Stimulated activated CD4-positive, alpha-beta T cell treated with anti-CD3 and anti-CD28 coated beads, TNF-alpha, amount 100 ng/mL, for 48 hours (primary cell): ENCODE results near the gene PRELID2.
"Not testable (repeated sequence)": the region's sequence is repeated elsewhere in the genome, so short reads cannot be mapped to it uniquely, and the experiment has no call there.

Experiments used
- DNase-seq, 3 donors: peaks; one replicate each; pipeline ENCODE4 v3.0.0-alpha.2; 2020; ENCODE audit warnings: low read depth in 3 of 3

The PRELID2 gene

DNA sequence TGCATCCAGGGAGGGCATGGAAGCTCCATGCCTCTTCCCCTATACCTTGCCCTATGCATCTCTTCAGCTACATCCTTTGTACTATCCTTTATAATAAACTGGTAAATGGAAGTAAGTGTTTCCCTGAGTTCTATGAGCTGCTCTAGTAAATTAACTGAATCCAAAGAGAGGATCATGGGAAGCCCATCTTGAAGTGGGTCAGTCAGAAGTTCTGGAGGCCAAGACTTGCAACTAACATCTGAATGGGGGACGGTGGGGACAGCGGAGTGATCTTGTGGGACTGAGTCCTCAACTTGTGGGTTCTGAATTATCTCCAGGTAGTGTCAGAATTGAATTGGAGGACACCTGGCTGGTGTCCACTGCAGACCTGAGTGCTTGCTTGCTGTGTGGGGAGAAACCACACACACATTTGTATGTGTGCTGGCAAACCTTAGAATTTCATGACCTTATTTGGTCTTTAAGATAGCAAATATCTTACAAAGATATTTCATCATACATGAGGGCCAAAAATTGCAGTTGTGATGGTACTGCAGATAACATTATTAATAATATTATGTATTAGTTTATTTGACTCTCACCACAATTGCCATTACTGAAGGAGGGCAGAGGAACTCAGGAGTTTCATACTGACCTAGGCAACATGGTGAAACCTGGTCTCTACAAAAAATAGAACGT, 5.5 kb upstream of the PRELID2 start:
- DNase-seq, result no peak

DNA sequence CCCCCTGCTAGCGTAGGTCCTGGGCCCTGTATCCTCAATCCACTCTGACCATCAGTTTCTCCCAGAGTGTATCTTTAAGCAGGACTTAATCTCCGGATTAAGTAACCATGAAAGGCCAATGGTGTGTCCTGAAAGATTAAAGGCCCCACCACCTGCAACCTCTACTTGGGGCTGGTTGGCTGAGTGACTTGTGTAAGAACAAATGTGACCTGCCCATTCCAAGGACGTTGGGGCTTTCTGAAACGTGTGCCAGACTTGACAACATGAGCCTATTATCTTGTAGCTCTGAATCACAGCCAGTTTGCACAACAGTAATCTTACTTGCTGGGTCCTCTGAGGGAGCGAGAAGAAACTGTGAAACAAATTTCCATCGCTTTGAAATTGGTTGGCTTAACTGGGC, 3.1 kb upstream of the PRELID2 start:
- DNase-seq, result no peak

DNA sequence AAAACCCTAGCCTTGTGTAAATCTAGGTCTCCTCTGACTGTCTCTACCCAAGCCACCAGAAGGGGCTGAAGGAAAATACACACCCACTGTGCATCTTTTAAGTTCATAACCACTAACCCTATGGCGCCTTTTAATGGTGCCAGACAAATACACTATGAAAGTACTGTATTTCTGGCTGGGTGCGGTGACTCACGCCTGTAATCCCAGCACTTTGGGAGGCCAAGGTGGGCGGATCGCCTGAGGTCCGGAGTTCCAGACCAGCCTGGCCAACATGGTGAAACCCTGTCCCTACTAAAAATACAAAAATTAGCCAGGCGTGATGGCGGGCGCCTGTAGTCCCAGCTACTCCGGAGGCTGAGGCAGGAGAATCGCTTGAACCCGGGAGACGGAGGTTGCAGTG, 1.1 kb upstream of the PRELID2 start:
- not testable (repeated sequence) for DNase-seq

DNA sequence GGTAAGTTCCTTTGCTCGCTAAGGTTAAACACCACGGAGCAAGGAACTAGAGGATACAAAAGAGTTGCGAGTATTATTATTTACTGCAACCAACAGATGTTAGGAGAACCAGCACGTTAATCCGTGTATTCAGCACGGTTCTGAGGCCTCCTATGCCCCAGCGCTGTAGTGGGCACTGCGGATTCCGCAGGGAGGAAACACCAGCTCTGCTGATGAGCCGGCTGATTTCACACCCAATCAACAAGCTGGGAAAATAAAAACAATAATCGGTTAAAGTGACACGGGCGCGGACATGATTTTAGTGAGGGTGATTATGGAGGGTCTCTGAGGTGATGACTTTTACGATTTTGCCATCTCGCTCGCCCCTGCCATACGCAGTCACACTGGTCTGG, 702 bp upstream of the PRELID2 start:
- no peak for DNase-seq

DNA sequence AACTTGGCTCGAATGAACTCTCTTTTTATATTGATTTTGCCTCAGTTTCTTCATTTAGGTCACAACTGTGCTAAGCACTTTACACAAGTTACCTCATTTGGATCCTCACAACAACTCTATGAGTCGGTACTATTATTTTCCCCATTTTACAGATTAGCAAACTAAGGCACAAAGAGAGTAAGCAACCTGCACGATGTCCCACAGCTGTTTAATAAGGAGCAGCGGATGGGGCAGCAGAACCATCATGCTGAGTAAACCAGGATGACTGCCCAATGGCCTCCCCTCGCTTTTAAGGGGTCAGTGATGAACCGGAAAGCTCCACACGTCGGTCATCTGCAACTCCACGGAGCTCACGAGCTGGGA, 607 bp downstream of the PRELID2 start:
- no peak for DNase-seq

DNA sequence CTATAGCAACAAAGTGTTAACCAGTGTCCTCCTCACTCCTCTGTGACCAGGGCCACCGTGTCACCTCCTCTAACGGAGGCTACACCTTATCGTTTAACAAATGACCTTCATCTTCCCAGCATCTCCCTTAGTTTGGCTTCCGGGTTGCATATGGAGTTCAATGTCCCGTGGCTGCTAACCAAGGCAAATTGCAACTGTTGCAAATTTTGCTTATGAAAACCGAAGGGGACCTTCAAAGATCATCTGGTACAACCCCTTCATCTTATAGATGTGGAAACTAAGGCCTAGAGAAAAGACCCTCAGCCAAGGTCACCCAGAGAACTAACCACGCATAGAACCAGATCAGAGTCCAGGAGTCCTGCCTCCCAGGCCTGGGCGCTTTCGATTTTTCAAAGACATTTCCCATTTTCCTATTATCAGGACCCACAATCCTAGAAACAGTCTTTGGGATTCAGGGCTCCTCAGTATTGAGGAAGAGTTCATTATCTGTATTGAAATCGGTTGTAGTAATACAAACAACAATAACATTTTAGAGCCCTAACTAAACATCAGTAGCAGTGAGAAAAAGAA, 1.4 kb downstream of the PRELID2 start:
- no peak for DNase-seq

DNA sequence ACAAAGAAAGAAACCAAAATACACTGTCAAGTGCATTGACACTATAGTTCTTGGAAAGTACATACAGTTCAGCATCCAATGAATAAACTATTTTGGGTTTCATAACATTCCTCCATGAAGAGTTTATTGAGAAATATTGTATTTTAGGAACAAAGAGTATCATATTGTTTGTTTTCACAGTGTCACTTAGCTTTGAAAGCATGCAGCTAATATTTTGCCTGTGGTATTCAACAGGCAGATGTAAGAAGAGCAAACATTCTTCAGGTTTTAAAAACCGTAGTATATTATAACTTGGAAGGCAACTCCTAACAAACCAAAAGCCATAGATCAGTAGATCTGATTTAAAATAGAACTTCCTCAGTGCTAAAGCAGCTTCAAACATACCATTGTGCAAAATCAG, 4.5 kb downstream of the PRELID2 start:
- no peak for DNase-seq

DNA sequence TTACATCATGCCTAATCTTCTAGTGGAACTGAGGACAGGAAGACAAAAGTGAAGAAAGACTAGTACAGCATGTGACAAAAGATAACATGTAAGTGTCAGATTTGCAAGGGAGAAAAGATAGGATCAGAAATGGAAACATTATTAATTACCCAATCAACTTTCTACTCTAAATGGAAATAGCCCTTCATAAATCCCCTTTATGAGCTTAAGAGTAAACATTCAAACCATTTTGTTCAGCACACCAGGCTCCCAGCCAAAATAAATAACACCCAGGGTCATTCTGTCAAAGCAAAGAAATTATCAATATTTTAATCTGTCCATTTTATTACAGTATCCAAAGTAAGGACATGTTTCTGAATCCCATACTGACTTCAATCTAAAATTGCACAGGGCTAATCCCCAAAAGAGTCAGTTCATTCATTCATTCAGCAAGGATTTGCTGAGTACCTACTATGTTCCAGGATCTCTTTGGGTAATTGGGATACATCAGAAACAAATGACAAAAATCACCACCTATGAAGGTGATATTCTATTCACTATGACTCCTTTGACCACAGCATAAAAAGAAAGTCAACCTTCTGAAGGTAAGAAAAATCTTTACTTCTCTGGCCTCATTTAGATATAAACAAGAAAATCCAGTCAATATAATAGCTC, 5.3 kb downstream of the PRELID2 start:
- DNase-seq, result no peak

DNA sequence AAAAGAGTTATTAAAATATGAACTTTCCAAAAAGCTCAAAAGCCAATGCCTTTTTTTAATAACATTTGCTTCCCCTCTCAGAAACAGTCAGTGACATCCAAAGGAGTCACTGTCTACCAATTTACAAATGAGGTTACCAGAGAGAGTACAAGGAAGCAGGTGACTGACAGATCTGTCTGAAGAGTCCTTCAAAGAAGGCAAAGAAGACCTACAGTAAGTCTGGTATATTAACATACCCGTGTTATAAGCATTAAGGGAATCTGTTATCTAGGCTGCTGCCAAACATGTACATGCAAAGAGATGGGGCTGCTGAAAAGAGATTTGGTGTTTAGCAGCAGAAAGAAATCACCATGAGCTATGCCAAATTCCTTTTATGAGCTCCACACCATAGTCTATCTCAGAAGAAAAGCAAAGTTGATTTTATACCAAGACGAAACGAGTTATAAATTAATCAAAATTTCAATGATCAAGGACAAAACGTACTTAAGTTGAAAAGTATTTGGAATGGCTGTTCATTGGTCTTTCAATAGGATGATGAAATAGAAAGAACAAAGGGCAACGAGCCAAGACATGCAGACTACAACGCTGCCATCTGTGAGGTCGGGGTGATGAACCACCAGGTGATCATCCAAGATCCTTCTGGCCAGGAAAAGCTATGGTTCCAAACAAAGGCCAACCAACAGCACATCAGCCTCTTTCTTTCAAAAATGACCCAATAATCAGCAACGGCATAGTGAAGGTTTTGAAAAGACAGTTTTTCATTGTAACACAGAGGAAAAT, 8.1 kb downstream of the PRELID2 start:
- no peak for DNase-seq

DNA sequence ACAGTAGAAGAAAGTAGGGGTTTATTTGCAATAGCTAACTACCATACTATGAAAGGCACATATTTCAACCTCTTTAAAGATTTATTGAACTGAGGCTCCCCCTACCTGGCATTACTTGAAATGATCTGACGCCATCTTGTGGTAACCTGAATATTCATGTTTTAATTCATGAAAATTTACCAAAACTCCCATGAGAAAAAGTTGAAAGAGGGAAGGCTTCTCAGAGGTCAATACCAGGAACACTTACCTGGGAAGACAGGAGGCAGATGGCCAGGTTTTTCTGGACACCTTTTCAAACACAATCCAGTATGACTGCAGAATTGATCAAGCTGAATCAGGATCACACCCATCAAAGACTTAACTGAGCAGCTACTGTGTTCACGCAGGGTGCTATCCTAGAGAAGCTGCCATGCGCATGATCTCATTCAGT, 9.4 kb downstream of the PRELID2 start:
- no peak for DNase-seq

DNA sequence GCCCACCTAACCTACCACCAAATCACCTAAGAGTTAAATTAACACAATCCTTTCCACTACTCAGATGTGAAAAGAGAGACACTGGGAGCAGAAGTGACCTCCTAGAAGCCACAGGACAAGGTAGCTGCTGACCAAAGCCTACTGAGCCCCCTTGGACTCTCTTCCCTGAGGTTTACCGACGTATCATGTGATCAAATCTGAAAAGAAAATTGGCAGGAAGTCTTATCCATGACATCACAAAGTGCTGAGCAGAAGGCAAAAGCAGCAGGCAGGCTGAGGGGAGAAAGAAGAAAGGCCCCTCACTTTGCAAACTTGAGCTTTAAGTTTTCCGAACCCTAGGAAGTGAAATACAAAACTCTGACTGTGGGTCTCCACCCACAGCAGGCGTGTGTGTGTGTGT, 11.1 kb downstream of the PRELID2 start:
- DNase-seq, result no peak

DNA sequence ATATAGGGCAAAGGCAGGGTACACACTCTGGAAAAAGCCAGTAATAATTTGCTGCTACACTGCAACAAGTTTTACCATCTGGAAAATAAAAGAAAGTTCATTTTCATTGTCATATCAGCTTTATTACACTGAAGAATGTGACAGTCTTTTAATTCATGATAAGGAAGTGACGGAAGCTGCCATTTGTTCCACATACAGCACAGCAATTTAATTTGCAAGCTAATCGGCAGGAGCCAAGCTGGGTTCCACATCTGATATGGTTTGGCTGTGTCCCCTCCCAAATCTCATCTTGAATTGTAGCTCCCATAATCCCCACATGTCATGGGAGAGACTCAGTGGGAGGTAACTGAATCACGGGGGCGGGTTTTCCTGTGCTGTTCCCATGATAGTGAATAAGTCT, 16.5 kb downstream of the PRELID2 start:
- no peak for DNase-seq

DNA sequence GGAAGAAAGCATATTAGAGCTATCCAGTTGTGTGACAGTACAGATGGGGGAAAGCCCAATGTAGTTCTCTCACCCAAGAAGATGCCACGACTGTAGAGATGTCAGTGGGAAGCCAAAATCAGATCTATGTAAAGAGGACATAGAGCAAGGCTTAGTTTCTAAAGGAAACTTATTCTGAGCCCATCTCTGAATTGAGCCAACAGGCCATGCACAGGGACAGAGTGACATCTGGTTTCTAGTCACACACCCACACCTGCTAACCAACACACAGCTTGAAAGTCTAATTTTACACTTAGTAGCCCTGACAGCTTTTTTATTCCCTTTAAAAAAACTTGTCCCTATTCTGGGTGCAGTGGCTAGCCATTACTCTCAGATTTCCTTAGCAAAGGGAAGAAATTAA, 22.3 kb downstream of the PRELID2 start:
- DNase-seq, result no peak

DNA sequence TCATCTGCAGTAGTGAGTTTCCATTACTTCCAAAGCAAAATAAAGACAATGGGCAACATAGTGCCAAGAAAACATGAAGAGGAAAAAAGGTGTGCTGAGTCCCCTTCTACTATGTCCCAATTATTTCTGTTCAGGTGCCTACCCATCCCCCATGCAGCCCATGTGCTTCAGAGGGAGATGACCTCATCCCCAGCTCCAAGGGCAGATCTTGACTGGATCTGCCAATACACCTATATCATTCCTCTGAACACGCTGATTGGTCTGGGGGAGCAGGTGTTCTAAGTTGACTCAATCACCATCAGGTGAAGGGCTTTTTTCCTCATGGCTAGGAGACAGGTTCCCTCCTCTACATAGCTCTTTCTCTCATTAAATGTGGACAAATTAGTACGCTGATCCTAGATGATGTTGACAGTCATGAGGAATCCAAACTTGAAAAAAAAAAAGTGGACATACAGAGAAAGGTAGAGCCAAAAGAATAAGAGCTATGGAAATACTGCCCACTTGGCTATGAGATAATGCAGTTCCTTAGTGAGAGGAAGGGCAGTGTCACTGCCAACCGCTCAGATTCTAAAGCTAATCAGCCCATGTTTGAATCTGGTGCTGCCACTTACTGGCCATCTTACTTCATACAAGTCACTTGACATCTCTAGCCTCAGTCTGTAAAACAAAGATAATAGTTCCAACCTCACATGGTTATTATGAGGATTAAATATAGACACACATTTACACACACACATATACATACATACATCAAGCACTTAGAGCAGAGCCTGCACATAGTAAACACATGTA, 23.1 kb downstream of the PRELID2 start:
- no peak for DNase-seq

DNA sequence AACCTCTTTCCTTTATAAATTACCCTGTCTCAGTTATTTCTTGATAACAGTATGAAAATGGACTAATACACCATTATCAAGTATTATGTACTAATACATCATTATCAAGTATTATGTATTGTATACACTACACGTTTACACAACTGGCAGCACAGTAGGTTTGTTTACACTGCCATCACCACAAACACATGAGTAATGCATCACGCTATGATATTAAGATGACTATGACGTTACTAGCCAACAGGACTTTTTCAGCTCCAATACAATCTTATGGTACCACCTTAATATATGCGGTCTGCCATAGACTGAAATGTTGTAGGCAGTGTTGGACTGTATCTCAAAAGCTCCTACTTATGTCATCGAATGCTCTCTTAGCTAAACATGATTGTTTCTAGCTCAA, 28.2 kb downstream of the PRELID2 start:
- DNase-seq, result no peak

DNA sequence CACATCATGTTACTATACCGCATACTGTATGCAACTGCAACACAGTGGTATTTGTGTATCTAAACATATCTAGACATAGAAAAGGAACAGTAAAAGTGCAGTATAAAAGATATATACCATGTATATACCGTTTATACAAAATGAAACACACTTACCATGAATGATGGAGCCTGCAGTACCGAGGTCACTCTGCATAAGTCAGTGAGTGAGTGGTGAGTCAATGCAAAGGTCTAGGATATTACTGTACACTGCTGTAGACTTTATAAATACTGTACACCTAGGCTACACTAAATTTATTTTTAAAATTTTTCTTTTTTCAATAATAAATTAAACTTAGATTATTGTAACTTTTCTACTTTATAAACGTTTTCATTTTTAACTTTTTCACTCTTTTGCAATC, 29.3 kb downstream of the PRELID2 start:
- no peak for DNase-seq

DNA sequence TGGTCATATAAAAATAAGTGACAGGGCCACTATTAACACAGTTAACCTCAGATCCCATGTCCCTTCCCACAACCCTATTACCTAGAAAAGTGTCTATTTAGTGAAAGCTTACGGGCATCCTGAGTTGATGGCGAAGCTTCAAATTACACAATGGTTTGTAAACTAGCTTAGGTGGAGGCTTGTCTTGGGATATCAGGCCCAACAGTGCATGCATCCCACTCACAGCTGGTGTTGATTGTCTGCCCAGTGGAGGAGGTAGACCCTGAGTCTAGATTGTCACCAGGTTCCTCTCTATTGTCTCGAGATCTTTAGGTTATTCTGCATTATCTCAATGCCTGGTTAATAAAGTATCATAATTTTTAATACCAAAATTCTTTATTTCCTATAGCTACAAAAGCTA, 30.4 kb downstream of the PRELID2 start:
- DNase-seq, result no peak

DNA sequence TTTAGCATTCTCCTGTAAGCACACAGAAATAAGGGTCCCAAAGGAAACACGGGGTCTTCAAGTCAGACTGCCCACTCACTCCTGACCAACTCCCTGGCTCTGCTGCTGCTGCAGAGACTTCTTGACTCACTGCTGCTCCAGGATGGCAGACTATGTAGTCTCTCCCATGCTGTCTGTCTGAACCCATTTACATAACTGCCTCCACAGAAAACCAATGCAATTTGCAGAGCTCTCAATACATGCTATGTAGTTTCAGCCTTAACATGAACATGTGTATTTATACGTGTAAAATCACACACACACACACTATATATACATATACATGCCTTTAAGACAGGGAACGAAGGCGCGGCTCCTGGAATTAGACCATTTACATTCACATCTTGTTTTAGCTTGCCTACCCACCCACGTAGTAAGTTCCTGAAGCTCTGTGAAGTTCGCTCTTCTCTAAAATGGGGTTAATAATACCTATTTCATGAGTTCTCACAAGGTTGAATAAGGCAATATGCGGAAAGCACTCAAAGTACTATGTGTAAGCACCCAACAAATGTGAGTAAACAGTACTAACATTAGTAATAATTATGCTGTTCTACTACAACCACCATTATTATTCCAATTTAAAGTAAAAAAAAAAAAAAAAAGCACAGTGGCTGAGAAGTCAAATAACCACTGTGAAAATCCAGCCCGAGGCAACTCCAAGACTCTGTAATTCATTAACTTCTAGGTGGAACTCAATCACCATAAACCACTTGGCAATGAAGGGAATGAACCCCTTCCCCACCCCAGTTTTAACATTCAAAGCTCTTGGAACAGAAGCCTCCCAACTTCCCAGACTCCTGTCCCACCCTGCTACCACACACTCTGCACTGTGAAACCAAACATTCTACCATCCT, 31.8 kb downstream of the PRELID2 start:
- DNase-seq, result no peak

DNA sequence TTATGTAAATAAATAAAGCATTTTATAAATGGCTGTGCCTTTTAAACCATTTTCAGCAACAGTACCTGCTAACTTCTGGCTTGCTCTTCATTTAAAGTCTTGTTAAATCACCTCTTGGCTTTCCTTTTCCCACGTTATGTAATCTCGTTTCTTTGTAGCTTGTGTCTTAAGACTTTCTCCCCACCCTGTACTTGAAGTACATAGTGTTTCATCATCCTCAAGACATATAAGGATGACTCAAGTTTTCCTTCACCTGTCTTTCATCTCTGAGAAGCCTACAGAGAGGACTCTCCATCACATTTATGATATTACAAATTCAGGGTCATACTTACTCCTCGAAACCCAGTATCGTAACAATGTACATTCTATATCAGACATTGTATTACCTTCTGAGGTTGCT, 33.9 kb downstream of the PRELID2 start:
- no peak for DNase-seq

DNA sequence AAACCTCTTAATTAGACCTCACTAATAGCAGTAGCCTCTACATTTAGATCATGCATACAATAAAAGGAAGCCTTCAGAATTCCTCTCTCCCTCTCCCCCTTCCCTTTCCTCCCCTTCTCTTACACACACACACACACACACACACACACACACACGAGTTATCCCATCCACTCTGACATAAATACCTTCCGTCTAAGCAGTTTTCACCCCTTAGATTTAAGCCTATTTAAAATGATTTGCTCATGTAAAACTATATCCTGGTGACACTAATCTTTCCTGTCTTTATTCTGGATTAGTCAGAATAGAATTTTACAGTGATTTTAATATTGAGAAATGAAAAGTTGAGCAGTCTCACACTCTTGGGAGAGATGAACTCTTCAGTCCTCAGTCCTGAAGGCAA, 35.0 kb downstream of the PRELID2 start:
- no peak for DNase-seq

DNA sequence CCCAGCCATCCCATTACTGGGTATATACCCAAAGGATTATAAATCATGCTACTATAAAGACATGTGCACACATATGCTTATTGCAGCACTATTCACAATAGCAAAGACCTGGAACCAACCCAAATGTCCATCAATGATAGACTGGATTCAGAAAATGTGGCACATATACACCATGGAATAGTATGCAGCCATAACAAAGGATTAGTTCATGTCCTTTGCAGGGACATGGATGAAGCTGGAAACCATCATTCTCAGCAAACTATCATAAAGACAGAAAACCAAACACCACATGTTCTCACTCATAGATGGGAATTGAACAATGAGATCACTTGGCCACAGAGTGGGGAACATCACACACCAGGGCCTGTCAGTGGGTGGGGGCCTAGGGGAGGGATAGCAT, 36.6 kb downstream of the PRELID2 start:
- not testable (repeated sequence) for DNase-seq
